HG02943 (cell line): ENCODE measurements around the gene BCAP31.
"Not testable (repeated sequence)": the region's sequence is repeated elsewhere in the genome, so short reads cannot be mapped to it uniquely, and the experiment has no call there.

Source experiments
- ATAC-seq: cut with Tn5 transposase; IDR thresholded peaks from one replicate; pipeline ENCODE4 v1.9.1; 2021; ENCODE audit warnings: mild to moderate bottlenecking, low read depth, moderate library complexity; ENCODE audit not compliant: unreplicated experiment

BCAP31 gene

DNA sequence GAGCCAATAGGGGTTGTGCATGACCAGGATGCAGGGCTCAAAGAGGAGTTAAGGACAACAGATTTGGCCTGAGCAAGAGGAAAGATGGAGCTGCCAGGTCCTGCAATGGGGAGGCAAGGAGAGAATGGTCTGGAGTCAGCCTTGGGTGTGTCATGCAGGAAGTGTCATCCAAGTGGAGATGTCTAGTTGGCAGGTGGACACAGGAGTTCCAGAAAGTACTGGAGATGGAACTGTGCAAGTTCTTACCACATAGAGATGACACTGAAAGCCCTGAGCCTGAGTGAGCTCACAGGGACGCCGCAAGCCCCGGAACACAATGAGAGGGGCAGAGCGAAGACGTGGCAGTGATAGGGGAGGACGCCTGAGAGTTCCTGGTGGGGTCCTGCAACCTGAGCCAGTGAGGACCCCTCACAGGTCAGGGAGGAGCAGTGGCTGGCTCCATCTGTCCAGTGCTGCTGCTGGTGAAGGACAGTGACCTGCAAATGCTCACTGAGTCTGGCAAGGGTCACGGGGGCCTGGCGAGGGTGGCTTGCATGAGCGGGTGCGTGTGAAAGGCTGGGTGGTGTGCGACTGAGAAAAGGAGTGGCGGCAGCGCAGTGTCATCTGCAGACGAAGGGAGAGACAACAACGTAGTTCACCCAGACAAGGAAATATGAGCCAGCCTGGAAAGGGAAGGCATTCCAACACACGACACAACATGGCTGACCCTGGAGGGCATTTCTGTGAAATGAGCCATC lies 27.0 kb downstream of the BCAP31 start:
- not testable (repeated sequence) for ATAC-seq

DNA sequence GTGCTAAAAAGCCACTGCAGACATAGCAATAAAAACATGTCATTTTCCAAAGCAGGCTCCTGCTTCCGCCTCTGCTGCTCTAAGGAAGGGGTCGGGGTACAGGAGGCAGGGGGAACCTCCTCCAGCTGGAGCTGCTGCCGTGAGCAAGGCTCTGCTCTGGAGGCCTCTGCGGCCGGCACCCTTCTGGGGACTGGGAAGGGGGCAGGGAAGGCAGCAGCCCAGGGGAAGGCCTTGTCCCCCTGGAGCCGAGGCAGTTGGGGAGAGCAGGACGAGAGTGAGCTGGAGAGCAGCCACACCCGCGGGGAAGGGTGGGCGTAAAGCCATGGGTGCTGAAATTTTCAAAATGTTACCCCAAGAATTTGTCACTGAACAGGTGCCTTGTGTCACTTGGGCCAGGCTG lies 27.6 kb downstream of the BCAP31 start:
- ATAC-seq = not testable (repeated sequence)

DNA sequence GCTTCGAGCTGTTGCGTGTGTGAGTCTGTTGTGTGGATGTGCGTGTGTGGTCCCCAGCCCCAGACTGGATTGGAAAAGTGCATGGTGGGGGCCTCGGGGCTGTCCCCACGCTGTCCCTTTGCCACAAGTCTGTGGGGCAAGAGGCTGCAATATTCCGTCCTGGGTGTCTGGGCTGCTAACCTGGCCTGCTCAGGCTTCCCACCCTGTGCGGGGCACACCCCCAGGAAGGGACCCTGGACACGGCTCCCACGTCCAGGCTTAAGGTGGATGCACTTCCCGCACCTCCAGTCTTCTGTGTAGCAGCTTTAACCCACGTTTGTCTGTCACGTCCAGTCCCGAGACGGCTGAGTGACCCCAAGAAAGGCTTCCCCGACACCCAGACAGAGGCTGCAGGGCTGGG lies 28.1 kb downstream of the BCAP31 start:
- no peak for ATAC-seq

DNA sequence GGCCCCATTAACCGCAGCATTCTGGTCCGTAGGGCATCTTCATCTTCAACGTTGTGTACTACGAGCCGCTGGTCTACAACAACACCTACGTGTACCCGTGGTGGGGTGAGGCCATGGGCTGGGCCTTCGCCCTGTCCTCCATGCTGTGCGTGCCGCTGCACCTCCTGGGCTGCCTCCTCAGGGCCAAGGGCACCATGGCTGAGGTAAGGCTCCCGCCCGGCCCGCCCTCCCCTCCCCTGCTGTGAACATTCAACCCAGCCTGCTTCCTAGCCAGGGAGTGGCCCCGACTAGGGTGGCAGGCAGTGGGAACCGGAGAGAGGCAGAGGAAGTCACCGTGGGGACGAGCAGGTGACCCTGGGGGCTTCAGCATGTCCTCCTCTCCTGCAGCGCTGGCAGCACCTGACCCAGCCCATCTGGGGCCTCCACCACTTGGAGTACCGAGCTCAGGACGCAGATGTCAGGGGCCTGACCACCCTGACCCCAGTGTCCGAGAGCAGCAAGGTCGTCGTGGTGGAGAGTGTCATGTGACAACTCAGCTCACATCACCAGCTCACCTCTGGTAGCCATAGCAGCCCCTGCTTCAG lies 29.4 kb downstream of the BCAP31 start:
- no peak for ATAC-seq

DNA sequence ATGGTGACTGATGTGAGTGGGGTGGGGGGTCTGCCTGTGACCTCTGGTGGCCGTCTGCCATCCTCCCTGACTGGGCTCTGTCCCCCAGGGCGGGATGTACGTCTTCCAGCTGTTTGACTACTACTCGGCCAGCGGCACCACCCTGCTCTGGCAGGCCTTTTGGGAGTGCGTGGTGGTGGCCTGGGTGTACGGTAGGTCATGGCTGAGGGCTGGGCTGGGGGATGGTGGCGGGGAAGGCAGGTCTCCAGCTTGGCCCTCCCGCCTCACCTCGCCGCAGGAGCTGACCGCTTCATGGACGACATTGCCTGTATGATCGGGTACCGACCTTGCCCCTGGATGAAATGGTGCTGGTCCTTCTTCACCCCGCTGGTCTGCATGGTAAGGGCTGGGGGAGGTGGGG lies 29.9 kb downstream of the BCAP31 start:
- ATAC-seq = not testable (repeated sequence)

DNA sequence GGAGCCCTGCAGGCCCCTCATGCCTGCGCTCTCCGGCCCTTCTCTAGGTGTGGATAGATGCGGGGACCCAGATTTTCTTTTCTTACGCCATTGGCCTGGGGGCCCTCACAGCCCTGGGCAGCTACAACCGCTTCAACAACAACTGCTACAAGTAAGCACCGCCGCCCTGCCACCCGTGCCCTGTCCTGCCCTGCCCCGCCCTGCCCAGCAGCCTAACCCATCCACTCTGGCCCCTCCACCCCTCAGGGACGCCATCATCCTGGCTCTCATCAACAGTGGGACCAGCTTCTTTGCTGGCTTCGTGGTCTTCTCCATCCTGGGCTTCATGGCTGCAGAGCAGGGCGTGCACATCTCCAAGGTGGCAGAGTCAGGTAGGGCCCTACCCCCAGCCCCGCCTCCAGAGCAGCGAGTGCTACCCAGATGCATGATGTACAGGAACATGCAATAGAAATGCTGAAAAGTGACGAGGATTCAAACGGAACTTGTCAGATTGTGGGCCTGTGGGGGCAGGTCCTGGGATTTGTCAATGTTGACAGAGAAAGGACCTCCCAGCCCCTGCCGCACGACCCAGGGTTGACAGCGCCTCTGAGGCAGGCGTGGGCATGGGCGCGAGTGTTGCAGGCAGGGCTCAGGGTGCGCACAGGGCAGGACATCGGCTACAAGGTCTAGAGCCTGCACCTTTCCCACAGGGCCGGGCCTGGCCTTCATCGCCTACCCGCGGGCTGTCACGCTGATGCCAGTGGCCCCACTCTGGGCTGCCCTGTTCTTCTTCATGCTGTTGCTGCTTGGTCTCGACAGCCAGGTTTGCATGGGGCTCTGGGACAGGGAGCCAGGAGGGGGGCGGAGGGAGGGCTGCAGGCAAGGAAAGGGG lies 30.7 kb downstream of the BCAP31 start:
- ATAC-seq = no peak

DNA sequence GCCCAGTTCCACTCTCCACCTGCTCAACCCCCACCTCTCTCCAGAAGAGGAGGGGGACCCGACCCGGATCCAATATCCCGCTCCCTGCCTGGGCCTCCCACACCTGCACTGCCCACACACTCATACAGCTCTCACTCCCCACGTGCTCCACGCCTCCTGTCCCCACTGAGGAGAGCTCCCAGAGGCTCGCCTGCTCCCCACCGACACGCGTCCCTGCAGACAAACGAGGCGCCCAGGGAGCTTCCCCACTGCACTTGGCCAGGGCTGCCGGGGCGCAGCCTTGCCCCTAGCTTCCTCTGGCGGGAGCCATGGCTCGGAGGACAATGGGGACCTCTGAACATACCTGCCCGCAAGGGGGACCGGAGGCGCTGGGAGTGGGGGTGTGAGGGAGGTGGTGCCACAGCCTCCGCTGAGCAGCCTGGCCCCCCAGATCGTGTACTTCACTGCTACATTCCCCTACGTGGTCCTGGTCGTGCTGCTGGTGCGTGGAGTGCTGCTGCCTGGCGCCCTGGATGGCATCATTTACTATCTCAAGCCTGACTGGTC lies 31.5 kb downstream of the BCAP31 start:
- ATAC-seq = no peak

DNA sequence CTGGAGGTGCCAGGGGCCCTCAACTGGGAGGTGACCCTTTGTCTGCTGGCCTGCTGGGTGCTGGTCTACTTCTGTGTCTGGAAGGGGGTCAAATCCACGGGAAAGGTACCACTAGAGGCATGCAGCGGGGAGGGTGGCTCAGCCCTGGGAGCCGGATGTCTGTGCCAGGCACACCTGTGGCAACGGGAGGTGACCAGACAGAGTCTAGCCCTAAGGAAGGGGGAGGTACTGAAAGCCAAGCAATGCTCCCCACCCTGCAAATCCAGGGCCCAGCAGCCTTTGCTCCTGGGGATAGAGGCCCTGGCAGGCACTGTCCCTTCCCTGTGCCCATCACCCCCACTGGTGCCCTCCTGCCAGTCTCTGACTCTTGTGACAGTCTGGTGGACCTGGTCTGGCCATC lies 32.2 kb downstream of the BCAP31 start:
- no peak for ATAC-seq

DNA sequence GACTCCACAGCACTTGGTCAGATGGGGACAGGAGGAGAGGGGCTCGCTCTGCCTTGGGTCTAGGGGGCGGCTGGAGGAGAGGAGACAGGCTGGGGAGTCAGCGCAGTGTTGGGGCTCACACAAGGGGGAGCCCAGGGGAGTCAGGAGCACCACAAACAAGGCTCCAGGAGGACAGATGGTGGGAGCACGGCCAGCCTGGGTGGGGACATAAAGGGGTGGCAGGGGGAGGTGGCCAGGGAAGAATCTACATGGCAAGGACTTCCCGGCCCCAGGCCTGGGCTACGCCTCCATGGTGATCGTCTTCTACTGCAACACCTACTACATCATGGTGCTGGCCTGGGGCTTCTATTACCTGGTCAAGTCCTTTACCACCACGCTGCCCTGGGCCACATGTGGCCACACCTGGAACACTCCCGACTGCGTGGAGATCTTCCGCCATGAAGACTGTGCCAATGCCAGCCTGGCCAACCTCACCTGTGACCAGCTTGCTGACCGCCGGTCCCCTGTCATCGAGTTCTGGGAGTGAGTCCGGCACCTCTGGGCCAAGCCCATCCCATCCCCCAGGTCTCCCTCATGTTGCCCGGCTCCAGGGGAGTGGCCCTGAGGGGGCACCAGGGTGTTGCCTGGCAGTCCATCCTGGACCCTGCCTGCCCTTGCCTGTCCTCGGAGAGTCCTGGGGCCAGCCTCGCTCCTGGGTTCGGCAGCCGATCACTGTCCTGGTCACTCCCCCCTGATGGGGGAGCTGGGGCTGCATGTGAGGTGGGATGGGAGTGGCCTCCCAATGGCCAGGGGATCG lies 33.0 kb downstream of the BCAP31 start:
- not testable (repeated sequence) for ATAC-seq

DNA sequence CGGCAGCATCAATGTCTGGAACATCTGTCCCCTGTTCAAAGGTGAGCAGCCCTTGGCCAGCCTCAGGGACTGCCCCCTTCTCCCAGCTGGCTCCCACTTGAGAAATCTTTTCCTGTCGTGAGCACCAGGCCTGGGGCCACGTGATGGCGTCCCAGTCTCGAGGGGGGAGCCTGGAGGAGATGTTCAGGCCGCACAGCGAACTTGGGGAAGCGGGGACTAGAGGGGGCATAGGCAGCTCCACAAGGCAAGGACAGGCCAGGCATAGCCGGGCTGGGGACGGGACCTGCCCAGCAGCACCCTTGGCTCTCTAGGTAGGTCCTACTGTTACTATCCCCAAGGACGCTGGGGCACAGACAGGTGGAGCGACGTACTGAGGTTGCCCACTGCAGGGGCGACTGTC lies 33.7 kb downstream of the BCAP31 start:
- no peak for ATAC-seq

DNA sequence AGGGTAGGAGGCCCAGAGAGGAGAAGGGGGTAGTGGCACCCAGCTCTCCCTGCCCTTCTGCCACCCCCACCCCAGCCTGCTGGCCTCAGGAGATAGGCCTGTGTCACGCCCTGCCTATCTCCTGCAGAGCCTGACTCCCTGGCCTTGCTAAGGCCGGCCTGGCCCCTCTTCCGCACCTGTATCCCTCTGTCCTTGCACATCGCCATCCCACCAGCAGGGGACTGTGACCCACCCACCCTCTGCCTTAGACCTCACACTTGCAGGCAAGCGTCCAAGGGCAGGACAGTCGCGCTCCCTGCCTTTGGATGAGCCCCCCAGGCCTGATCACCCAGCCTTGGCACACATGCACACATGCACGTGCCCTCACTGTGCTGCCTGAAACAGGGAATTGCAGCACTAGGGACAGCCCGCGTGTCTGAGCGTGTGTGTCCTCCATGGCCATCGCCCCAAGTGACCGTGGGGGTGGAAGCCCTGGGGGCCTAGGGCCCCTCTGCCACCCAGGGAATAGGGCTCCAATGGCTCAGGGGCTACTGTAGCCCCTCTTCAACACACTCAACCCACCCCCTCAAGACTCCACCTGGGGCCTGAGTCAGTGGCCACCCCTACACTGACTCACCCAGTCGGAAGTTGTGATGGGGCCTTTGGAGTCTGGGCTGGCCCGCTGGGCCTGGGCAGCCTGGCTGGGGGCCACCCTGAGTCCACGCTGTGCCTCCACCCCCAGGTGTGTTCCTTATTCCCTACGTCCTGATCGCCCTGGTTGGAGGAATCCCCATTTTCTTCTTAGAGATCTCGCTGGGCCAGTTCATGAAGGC lies 34.3 kb downstream of the BCAP31 start:
- ATAC-seq = no peak

DNA sequence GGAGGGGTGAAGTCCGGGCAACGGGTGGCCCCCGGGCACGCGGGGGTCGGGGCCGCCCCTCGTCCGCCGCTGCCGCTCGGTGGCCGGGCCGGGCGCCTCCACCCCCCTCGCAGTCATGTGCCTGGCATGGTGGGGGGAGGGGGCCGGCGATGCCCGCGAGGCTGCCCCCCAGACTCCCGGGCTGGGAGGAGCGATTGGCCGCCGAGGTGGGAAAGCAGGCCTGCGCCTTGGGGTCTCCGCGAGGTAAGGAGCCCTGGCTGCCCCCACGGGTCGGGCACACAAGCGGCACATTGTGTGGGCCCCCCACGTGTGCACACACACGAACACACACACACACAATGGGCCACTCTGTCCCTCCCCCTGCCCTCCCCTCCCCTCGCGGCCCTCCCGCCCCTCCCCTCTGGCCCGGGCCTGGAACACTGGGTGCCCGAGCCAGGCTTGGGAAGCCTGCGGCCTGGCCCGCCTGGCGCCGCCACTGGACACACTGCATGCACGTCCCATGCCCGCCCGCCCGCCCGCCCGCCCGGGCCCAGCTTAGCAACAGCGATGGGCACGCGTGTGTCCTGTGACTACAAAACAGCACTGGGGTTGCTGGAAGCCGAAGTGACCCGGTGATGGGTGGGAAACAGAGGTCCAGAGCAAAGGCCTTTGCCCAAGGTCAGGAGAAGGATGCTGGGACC lies 35.1 kb downstream of the BCAP31 start:
- no peak for ATAC-seq

DNA sequence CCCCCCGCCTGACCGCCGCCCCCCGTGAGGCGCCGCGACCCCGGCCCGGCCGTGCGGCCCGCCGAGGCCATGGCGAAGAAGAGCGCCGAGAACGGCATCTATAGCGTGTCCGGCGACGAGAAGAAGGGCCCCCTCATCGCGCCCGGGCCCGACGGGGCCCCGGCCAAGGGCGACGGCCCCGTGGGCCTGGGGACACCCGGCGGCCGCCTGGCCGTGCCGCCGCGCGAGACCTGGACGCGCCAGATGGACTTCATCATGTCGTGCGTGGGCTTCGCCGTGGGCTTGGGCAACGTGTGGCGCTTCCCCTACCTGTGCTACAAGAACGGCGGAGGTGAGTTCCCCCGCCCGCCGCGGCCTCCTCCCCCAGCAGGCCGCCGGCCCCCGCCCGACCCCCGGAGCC lies 35.7 kb downstream of the BCAP31 start:
- ATAC-seq = no peak

DNA sequence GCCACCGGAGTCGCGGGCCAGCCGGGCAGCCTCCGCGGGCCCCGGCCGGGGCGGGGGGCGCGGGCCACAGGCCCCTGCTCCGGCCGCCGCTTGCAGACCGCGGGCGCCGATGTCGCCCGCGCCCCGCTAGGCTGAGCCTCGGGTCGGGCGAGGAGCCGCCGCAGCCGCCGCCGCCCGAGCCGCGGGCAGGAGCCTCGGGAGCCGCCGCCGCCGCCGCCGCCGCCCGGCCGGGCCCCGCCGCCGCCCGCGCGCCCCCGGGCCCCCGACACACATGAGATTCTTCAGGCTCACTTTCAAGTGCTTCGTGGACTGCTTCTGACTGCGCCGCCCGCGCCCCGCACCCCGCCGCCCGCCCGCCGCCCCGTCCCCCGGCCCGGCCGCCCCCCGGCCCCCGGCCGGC lies 36.1 kb downstream of the BCAP31 start:
- no peak for ATAC-seq

DNA sequence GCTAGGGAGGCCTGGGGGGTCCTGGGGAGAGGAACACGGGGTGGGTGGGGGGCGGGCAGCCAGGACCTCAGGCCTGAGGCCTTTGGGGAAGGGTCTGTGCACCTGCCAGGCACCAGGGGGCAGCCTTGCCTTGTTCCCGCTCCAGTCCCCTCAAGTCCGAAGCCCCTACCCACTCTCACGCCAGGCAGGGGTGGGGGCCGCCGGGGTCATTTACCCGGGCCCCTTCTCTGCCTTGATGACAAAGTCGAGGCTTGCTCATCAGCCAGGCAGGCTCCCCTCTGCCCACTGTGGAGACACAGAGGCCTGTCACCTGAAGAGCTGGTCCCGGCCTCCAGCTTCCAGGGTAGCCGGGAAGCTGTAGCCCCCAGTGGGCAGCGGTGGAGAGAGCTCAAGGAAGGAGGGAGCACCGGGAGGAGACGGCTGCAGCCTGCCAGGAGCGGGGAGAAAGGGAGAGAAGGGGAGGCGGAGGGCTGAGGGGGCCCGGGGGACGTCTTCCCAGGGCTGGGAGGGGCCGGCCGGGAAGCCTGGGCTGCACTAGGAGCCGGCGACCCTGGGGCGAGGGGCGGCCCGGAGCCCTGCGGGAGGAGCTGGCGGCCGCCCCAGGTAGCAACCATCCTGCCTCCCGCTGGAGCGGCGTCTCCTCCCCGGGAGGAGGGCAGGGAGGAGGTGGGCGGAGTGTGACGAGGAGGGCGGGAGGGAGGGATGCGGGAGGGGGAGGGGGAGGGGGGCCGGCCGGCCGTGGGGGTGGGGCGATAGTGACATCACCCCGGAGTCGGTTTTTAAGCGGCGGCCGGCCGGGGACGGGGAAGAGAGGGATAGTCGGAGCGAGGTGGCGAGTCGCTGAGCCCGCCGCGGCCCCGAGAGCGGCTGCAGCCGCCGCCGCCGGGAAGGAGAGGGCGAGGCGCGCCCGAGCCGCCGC lies 36.8 kb downstream of the BCAP31 start, which contains the start of gene SLC6A8:
Gene SLC6A8 (plus strand): TSS at position 806 of the 919 bp plus-strand sequence. CDS start 649 bp downstream, outside the sequence.
- no peak for ATAC-seq

DNA sequence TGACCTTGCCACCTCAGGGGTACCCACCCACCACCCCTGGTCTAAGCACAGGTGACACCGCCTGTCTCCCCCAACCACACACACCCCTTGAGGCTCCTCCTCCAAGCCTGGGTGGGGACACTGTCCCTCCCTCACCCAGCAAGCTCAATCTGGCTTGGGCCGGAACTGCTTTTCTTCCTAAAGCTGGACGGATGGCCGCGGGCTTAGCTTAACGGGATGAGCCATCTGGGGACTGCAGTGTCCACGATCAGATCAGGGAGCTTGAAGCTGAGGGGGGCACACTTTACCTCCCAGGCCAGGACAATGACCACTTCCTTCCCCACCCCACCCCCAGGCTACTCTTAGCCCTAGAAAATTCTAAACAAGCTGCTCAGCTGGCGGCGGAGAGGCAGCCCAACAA lies 37.5 kb downstream of the BCAP31 start:
- ATAC-seq = no peak

DNA sequence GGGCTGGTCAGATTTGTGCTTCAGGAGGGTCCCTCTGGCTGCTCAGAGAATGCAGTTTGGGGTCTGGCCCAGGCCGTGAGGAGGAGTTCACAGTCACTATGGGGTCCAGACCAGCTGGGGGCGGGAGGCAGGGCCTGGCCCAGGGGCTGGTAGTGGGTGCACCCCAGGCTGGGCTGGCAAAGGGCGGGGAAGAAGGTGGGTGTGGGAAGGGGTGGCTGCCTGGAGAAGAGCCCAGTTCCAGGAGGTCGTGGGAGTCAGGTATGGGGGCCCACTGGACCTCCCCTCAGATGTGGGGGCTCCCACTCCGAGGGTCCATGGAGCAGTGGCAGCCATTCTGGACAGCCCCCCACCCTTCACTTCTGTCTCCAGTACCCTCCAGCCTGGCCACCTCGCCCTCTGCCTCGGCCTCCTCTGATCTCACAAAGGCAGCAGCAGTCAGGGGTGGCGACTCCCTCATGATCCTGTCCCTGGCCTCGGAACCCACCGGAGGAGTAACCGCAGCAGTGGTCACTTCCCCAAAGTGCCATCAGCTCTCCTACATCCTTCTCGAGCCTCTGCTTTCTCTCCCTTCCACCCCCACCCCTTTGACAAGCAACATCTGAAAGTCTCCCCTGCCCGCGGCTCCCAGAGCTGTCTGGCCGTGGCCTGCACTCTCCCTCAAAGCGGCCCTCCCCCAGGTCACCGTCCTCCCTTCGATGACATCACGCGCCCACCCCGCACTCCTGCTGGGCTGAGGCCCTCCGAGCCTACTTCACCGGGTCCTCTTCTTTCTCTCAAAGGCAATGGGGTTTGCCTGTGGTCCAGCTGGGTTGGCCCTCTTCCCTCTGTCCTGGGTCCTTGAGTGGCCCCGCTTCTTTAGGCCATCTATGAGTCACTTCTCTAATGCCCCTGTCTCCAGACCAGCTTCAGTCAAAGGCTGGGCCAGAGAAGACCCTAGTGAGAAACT lies 38.2 kb downstream of the BCAP31 start:
- ATAC-seq = no peak
